VCaP (cell line): ENCODE data around the gene PARD6B.
"Not testable (repeated sequence)": the region's sequence is repeated elsewhere in the genome, so short reads cannot be mapped to it uniquely, and the experiment has no call there.

Experiments used
- H3K27ac ChIP-seq: fragments of 450-650 bp; 2 replicates; pipeline ENCODE4 v1.5.1; 2017
- TF ChIP-seq, protein P1 (sequence below): fragments of 450-650 bp; conservative IDR thresholded peaks from 2 replicates; pipeline ENCODE4 v1.5.1; 2017; ENCODE audit warnings: mild to moderate bottlenecking, moderate library complexity

PARD6B gene

DNA sequence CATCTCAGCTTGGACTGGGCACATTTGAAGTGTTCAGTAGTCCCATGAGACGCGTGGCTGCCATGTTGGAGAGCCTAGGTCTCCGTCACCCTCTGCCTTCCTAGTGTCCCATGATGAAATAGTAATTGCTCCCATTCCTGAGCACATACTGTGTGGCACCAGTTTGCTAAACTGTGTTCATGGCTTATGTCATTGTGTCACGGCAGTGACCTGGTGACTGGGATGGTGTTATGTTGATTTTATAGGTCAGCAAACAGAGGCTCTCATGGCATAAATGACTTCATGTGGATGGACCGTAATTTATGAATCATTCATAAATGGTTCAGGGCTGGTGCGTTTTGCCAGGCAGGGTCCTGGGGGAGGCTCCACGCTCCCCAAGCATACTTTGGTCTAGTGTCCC, 67.3 kb downstream of the PARD6B start:
- H3K27ac ChIP-seq: no peak overlapping the region
- TF ChIP-seq, protein P1, sequence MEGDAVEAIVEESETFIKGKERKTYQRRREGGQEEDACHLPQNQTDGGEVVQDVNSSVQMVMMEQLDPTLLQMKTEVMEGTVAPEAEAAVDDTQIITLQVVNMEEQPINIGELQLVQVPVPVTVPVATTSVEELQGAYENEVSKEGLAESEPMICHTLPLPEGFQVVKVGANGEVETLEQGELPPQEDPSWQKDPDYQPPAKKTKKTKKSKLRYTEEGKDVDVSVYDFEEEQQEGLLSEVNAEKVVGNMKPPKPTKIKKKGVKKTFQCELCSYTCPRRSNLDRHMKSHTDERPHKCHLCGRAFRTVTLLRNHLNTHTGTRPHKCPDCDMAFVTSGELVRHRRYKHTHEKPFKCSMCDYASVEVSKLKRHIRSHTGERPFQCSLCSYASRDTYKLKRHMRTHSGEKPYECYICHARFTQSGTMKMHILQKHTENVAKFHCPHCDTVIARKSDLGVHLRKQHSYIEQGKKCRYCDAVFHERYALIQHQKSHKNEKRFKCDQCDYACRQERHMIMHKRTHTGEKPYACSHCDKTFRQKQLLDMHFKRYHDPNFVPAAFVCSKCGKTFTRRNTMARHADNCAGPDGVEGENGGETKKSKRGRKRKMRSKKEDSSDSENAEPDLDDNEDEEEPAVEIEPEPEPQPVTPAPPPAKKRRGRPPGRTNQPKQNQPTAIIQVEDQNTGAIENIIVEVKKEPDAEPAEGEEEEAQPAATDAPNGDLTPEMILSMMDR: no peak

DNA sequence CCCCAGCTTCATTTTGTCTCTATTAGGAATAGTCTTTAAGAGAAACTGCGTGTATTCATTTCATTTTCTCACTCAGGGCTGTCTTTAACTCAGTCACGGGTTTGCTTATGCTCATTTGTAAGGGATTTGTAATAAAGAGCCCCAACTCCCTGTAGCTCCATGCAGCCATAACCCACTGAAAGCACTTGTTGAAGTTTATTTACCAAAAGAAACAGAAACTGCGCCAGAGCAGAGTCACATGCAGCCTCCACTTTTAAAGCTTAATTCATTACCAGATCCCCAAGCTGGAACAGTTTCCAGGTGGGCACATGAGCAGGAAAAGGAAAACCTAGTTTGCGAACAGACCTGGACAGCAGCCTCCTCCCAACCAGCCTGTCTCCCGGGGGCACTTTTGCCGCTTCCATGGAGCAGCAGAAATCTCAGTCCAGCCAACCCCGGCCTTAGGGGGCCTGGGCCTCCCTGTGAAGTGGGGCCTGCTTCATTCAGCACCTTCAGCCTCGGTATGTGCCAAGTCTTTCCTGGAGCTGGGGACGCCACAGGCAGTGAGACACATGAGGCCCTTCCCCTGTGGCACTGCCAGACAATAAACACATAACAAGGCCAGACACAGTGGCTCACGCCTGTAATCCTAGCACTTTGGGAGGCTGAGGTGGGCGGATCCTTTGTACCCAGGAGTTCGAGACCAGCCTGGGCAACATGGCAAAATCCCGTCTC, 68.0 kb downstream of the PARD6B start:
- H3K27ac ChIP-seq: no peak overlapping the region

DNA sequence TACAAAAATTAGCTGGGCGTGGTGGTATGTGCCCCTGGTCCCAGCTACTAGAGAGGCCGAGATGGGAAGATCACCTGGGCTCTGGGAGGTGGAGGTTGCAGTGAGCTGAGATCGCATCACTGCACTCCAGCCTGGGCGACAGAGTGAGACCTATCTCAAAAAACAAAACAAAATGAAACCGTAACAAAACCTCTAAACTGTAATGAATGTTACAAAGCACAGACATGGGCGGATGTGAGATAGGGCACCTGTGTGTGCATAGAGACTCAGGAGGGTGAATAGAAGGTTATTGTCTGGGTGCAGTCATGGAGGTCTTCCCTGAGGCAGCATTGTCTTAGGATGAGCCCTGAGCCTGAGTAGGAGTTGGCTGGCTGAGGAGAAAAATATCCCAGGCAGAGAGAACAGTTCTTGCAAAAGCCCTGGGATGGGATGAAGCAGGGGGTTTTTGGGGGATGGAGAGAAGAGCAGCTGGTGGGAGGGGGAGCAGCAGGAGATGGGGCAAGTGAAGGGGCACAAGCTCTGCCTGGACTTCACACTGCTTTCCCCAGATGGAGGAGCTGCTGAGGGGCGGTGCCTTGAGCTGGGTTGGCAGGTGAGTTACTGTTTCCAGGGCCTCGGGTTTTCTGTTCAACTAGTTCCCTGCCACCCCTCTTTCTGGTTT, 68.6 kb downstream of the PARD6B start:
- TF ChIP-seq, protein P1: no peak
- H3K27ac ChIP-seq: no peak overlapping the region

More for the DNA sequence above, 68.0 kb downstream of the PARD6B start:
- TF ChIP-seq, protein P1: no peak

GRCh38 chr20:50800986-50801746, 69.8 kb downstream of the PARD6B start:
- H3K27ac ChIP-seq: not testable (repeated sequence)

GRCh38 chr20:50801747-50802125, 70.4 kb downstream of the PARD6B start:
- no peak overlapping the region for H3K27ac ChIP-seq
- TF ChIP-seq, protein P1: no peak

DNA sequence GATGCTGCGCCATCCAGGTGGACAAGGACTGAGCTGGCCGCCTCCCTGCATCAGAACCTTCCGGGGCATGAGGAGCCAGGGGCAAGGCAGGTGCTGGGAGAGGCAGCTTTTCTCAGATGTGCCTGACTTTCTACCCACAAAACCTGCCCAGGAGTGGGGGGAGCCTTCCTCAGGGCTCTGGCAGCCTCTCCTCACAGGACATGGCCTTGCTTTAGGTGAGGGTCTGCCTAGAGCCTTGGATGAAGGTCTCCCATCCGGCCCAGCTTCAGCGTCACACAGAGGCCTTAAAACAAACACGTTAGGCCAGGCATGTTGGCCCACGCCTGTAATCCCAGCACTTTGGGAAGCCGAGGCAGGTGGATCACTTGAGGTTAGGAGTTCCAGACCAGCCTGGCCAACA, 70.9 kb downstream of the PARD6B start:
- no peak overlapping the region for H3K27ac ChIP-seq
- TF ChIP-seq, protein P1: no peak

DNA sequence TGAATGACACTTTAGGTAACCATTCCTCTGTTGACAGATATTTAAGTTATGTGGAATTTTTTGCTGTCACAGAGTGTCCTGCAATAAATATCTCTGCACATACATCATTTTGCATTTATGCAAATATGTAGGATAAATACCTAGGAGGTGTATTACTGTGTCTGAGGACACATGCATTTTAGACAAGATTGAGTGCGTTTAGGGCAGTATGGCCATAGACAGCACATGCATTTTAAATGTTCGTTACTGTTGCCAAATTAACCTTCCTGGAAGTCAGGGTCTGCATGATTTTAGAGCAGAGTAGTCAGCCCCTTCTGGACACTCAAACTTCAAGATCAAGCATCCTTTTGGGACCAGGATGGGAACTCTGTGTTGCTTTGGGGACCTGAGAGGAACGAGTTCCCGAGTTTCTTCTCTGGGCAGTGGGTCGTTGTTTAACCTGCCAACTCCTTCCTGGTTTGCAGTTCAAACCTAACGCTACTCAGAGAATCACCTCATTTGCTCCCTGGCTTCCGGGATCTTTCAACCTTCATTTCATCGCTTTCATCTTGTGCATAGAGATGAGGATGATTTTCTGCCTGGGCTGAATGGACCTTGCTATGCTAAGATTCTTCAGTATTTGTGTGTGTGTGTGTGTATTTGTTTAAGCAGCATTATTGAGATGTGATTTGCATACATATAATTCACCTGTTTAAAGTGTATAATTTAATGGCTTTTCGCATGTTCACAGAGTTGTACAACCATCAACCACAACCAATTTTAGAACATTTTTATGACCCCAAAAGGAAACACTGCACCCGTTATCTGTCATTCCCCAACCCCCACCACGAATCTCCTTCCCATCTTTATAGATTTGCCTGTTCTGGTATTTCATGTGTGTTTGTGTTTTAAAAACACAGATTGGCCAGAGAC, 73.3 kb downstream of the PARD6B start:
- TF ChIP-seq, protein P1: no peak

More for the DNA sequence above, 73.3 kb downstream of the PARD6B start:
- H3K27ac ChIP-seq: no peak overlapping the region
